Measurements from ENCODE around the gene PLA2G6. TPM values are rescaled to one million over a fixed set of nuclear protein-coding genes. Genes with fewer than 3 reads are reported as not detected.
A peak's percentile ranks its signal among the peaks of the same experiment; 100 is the strongest.

The PLA2G6 gene
- total and polyA plus RNA-seq, 2 of the 13 experiments (the other 11 are each of a cell fraction or from before 2014, with no cell fraction given): 4.8 to 11.5 TPM

DNA sequence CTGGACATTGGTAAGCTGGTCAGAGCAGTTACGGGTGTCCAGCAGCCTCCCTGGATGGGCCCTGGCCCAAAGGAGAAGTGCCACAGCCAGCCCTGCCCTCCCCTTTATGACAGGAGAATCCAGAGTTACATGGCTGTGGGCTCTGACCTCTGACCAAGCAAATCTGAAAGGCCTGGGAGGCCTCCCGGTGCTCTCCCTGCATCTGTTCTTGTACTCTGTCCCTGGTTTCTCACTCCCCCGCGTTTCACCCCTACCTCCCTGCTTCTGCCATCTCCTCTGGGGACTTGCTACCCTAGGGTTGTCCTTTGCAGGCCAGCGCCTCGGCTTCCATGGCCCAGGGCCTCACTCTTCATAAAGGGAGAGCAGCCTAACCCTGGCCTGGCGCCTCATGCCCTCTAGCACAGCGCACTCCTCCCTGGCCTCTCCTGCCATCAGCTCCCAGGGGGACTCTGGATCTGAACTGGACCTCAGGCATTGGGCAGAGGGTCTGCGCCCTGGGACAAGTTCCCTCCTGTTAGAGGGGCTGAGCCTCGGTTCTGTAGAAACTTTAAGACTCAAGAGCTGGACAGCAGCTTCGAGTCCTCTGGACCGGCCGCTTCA, 113.8 kb downstream of the PLA2G6 start:
- Histone ChIP-seq H3K9ac (ENCODE audit: insufficient read depth, low read depth, low read length) (no peak overlapping the region), H3K36me3 (replicated peaks in 1 of 2; ENCODE audit: control insufficient read depth in 1 of 2, insufficient read depth in 2 of 2, low read length in 2 of 2) (peaks cover 24 to 40% of the 10 kb centered on the region in 2 experiments; a peak in 4 of 5 replicates), H3K27ac (ENCODE audit: extremely low read length, insufficient read depth, low read length) (no peak overlapping the region), H3K27me3 (ENCODE audit: control insufficient read depth in 1 of 2, insufficient read depth in 2 of 2, low read length in 2 of 2) (no peaks in the 10 kb centered on the region), H3K4me1 (ENCODE audit: insufficient read depth, low read length) (0 out of 2 replicates have a peak, but pooled peaks cover 5% of the 10 kb centered on the region), H4K20me1 (ENCODE audit: insufficient read depth, low read length) (no peaks in the 10 kb centered on the region), H2AFZ (ENCODE audit: low read length) (no peak overlapping the region), H3K4me2 (ENCODE audit: low read depth, low read length) (no peak overlapping the region), H3K9me3 (ENCODE audit: low read length) (no peaks in the 10 kb centered on the region), H3K4me3 (replicated peaks in 1 of 3; ENCODE audit: insufficient read depth in 1 of 3, low read depth in 2 of 3, low read length in 3 of 3) (no peak overlapping the region), H3K79me2 (ENCODE audit: insufficient read depth, low read length) (no peaks in the 10 kb centered on the region)
- peak; percentile 22; the same call in 1 of the 3 replicates for ATAC-seq
- intact Hi-C loops (cut with micrococcal nuclease; ENCODE audit: unreplicated experiment) (no loop called here), in situ Hi-C loops (cut with HindIII; ENCODE audit: extremely low pct_ligation_motif_present, low pct_unique_long_range_greater_than_20kb) (no loop called here)
- CTCF ChIA-PET (ENCODE audit: low intra/inter-chr PET ratio, low total read pairs): no interaction called here
- WGBS (ENCODE audit: low lambda C conversion rate): 82% methylated on average over 11 of the region's 13 CpGs
- POLR2A ChIA-PET: no interaction called here
- BruUV-seq (replicated peaks): no TSS peak
- no peak for FAIRE-seq
- no peak for DNase-seq (ENCODE audit: low spot score)
- TF ChIP-seq ZSCAN25 (CRISPR knock-in tag; IDR thresholded peaks at IDR 0.05) (peak; percentile 75), CHCHD3 (CRISPR knock-in tag; IDR thresholded peaks at IDR 0.05) (no peak)

DNA sequence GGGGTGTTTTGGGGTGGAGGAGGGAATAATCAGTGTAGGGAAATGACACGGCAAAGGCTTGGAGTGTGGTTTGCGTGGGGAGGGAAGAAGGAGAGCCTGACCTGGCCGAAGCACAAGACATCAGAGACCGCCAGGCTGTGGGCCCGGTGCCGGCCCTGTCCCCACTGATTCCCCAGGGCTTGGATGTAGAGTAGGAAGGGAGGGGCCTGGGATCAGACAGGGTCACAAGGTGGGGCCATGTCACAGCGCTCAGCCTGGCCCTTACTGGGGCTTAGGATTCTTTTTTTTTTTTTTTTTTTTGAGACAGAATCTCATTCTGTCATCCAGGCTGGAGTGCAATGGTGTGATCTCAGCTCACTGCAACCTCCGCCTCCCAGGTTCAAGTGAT, 114.6 kb downstream of the PLA2G6 start:
- intact Hi-C loops (cut with micrococcal nuclease; ENCODE audit: unreplicated experiment): no loop called here
- H3K4me1 ChIP-seq (ENCODE audit: insufficient read depth, low read length): 0 out of 2 replicates have a peak, but pooled peaks cover 5% of the 10 kb centered on the region
- H3K4me3 ChIP-seq (replicated peaks in 1 of 3; ENCODE audit: insufficient read depth in 1 of 3, low read depth in 2 of 3, low read length in 3 of 3): no peak overlapping the region
- no peak overlapping the region for H3K27ac ChIP-seq (ENCODE audit: extremely low read length, insufficient read depth, low read length)
- H3K9ac ChIP-seq (ENCODE audit: insufficient read depth, low read depth, low read length): no peak overlapping the region
- ChIA-PET POLR2A (no interaction called here), CTCF (ENCODE audit: low intra/inter-chr PET ratio, low total read pairs) (no interaction called here)
- H3K36me3 ChIP-seq (replicated peaks in 1 of 2; ENCODE audit: control insufficient read depth in 1 of 2, insufficient read depth in 2 of 2, low read length in 2 of 2): peaks cover 20 to 39% of the 10 kb centered on the region in 2 experiments; a peak in 4 of 5 replicates
- no peaks in the 10 kb centered on the region for H3K9me3 ChIP-seq (ENCODE audit: low read length)
- DNase-seq (ENCODE audit: low spot score) (no peak), FAIRE-seq (no peak), ATAC-seq (no peak)
- H4K20me1 ChIP-seq (ENCODE audit: insufficient read depth, low read length): no peaks in the 10 kb centered on the region
- H3K4me2 ChIP-seq (ENCODE audit: low read depth, low read length): no peak overlapping the region
- in situ Hi-C loops (cut with HindIII; ENCODE audit: extremely low pct_ligation_motif_present, low pct_unique_long_range_greater_than_20kb): no loop called here
- no TSS peak for BruUV-seq (replicated peaks)
- no peak overlapping the region for H2AFZ ChIP-seq (ENCODE audit: low read length)
- no peaks in the 10 kb centered on the region for H3K79me2 ChIP-seq (ENCODE audit: insufficient read depth, low read length)
- WGBS (ENCODE audit: low lambda C conversion rate): 97% methylated on average over 8 of the region's 8 CpGs
- H3K27me3 ChIP-seq (ENCODE audit: control insufficient read depth in 1 of 2, insufficient read depth in 2 of 2, low read length in 2 of 2): no peaks in the 10 kb centered on the region
- TF ChIP-seq ZNF24 (IDR thresholded peaks at IDR 0.05): no peak
- TF ChIP-seq ZKSCAN8 (CRISPR knock-in tag; IDR thresholded peaks at IDR 0.05; ENCODE audit: borderline replicate concordance): no peak
- no peak for TF ChIP-seq RNF2 (conservative IDR thresholded peaks at IDR 0.05; ENCODE audit: low read depth)
- TF ChIP-seq HNF1B (CRISPR knock-in tag; IDR thresholded peaks at IDR 0.05): no peak
- TF ChIP-seq FOXP1 (IDR thresholded peaks at IDR 0.05): no peak
- no peak for TF ChIP-seq FOXP1 (CRISPR knock-in tag; IDR thresholded peaks at IDR 0.05)
- TF ChIP-seq, protein P1, sequence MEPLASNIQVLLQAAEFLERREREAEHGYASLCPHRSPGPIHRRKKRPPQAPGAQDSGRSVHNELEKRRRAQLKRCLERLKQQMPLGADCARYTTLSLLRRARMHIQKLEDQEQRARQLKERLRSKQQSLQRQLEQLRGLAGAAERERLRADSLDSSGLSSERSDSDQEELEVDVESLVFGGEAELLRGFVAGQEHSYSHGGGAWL (CRISPR knock-in tag; IDR thresholded peaks at IDR 0.05): no peak
- no peak for TF ChIP-seq ZNF761 (CRISPR knock-in tag; conservative IDR thresholded peaks at IDR 0.05)
- TF ChIP-seq, protein P2, sequence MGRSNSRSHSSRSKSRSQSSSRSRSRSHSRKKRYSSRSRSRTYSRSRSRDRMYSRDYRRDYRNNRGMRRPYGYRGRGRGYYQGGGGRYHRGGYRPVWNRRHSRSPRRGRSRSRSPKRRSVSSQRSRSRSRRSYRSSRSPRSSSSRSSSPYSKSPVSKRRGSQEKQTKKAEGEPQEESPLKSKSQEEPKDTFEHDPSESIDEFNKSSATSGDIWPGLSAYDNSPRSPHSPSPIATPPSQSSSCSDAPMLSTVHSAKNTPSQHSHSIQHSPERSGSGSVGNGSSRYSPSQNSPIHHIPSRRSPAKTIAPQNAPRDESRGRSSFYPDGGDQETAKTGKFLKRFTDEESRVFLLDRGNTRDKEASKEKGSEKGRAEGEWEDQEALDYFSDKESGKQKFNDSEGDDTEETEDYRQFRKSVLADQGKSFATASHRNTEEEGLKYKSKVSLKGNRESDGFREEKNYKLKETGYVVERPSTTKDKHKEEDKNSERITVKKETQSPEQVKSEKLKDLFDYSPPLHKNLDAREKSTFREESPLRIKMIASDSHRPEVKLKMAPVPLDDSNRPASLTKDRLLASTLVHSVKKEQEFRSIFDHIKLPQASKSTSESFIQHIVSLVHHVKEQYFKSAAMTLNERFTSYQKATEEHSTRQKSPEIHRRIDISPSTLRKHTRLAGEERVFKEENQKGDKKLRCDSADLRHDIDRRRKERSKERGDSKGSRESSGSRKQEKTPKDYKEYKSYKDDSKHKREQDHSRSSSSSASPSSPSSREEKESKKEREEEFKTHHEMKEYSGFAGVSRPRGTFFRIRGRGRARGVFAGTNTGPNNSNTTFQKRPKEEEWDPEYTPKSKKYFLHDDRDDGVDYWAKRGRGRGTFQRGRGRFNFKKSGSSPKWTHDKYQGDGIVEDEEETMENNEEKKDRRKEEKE (IDR thresholded peaks at IDR 0.05): no peak
- TF ChIP-seq PBX3 (CRISPR knock-in tag; IDR thresholded peaks at IDR 0.05; ENCODE audit: borderline replicate concordance): no peak
- TF ChIP-seq TOE1 (CRISPR knock-in tag; IDR thresholded peaks at IDR 0.05): no peak
- no peak for TF ChIP-seq MTF1 (CRISPR knock-in tag; IDR thresholded peaks at IDR 0.05)
